A549 treated with AZD9567 at 1 μM for 4 hours (cell line): Measurements from ENCODE around the gene TAF8. TPM values are rescaled to one million over a fixed set of nuclear protein-coding genes. Genes with fewer than 3 reads are reported as not detected.

Source experiments
- total RNA-seq: library from RNA; stranded (reverse); fragments of 200-300 nt; extraction: Qiagen RNA extraction; gene quantifications from 5 replicates; pipeline ENCODE4 v1.2.3, GENCODE V29; 2022; ENCODE audit not compliant: insufficient read depth

The TAF8 gene, protein sequence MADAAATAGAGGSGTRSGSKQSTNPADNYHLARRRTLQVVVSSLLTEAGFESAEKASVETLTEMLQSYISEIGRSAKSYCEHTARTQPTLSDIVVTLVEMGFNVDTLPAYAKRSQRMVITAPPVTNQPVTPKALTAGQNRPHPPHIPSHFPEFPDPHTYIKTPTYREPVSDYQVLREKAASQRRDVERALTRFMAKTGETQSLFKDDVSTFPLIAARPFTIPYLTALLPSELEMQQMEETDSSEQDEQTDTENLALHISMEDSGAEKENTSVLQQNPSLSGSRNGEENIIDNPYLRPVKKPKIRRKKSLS
- 11.8 to 13.8 TPM (median 13.0 TPM) in 5 replicates for total RNA-seq

DNA sequence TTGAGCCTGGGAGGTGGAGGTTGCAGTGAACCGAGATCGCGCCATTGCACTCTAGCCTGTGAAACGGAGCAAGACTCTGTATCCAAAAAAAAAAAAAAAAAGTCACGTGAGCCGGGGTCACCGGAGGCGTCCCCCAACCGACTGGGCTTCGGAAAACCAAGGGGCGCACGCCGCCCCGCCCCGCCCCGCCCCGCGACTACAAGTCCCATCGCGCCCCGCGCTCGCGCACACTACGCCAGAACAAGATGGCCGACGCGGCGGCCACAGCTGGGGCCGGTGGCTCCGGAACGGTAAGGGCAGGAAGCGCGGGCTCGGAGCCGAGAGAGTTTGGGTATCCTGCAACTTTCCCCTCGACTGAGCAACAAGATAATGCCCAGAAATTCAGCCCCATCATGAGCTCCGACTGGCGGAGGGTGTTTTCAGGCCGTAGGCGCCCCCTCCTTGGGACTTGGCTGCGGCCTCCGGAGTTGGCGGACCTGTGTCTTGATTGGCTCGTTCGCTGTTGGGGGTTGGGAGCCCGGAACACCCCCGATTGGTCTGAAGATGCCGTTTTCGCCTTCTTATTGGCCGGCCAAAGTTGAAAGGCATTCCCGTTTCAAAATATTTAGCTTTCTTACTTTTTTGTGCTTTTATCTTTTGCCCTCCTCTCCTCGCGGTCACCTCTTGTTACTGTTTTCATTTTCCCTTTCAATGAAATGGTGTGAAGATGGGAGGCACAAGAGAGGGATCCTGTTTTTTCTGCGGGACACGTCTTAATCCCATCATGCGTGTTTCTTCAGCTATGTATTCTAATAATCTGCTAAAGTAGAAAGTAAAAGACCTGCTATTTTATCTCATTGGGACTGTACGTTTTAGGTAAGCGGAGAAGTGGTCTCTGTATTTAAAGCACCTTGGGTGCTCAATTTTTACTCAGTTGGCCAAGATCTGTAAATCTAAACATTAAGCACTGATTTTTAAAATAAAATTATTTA lies at the start of gene TAF8:
Gene TAF8, plus strand, starts transcription at position 228 of the 971 bp plus-strand sequence. Its CDS starts 18 bp downstream, at position 246.

Other genes starting within 250 kb of the TAF8 start
- 0.54 to 1.5 TPM (median 1.3 TPM) in 5 replicates for gene USP49, start 155.1 kb upstream of the TAF8 start, total RNA-seq
- gene MED20, start 129.4 kb upstream of the TAF8 start, total RNA-seq = 12.2 to 13.9 TPM (median 13.5 TPM) in 5 replicates
- 39.2 to 58.6 TPM (median 44.2 TPM) in 5 replicates for gene BYSL, start 129.0 kb upstream of the TAF8 start, total RNA-seq
- 103 to 167 TPM (median 146 TPM) in 5 replicates for gene CCND3, start 108.7 kb upstream of the TAF8 start, total RNA-seq
- gene C6orf132, start 92.1 kb downstream of the TAF8 start, total RNA-seq = 1.3 to 2.1 TPM (median 1.6 TPM) in 5 replicates
- gene GUCA1A, start 122.8 kb downstream of the TAF8 start, total RNA-seq = not detected in 5 replicates
- 0.50 to 0.73 TPM (median 0.61 TPM) in 4 of 5 replicates, not detected in the other for gene GUCA1B, start 144.4 kb downstream of the TAF8 start, total RNA-seq
- 31.4 to 35.4 TPM (median 32.7 TPM) in 5 replicates for gene MRPS10, start 167.3 kb downstream of the TAF8 start, total RNA-seq